Hematopoietic multipotent progenitor cell treated with erythropoietin and hydrocortisone succinate and interleukin-3 and kit ligand, for 17 days (in vitro differentiated cells): Measurements from ENCODE around the gene BAHCC1.
"Not testable (repeated sequence)": the region's sequence is repeated elsewhere in the genome, so short reads cannot be mapped to it uniquely, and the experiment has no call there.

ENCODE experiments used
- DNase-seq: peaks from one replicate; pipeline ENCODE4 v3.0.0-alpha.2; 2015; ENCODE audit warnings: low spot score

BAHCC1 gene

DNA sequence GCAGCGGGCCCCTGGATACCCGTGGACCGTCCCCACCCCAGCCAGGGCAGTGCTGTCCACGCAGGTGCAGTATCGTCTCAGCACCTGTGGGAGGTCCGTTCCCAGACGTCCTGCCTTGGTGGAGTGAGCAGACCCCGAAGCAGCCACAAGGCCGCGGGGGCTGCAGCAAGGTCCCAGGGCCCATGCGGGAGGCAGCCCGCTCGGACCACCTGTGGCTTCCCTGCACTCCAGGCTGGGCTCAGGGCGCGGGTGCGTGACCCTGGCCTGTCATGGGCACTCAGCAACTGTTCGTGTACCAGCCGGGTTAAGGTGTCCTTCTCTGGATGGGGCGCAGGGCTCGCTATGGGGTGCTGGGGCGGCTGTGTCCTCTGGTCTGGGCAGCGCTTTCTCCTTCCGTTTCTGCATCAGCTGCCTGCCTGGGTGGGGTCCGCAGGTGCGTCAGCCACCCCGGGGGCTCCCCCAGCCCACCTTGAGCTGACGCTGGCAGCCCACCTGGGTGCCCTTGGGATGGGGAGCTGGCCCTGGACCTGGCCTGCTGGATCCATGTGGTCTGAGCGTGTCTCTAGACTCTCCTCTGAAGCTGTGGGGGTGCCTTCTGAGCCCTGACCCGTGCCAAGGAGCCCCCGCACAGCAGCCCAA lies 18.4 kb downstream of the BAHCC1 start:
- DNase-seq, result no peak

DNA sequence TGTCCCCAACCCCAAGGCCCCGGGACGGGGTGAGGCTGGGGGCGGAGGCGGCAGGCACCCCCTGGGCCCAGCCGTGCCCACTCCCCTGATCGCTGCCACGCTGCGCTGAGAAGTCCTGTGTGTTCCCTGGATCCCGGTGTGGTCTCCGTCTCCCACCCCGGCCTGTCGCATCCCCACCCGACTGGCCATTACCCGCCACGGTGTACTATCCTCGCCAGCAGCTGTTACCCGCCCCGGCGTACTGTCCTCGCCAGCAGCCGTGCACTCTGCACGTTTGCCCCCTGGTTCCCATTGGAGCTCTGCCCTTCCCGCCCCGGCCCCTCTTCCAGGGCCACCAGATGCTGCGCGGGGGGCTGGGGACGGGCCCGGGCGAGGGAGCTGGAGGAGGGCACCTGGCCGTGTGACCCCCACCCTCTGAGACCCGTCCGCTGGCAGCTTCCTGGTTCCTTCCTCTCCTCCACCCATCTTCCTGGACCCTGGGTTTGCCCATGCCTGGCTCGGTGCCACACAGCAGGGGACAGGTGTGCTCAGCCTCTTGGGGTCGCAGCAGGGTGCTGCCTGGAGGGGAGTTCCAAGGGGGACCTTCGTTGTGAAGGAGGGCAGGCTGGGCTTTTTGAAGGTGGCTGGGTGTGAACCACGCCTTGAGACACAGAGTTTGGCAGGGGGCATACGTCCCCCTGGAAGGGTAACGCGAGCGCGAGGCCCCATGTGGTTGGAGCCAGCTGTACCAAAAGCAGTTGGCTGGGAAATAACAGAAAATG lies 19.7 kb downstream of the BAHCC1 start:
- no peak for DNase-seq

- DNase-seq, result no peak
Measured at GRCh38 chr17:81415681-81416080, 20.4 kb downstream of the BAHCC1 start.

DNA sequence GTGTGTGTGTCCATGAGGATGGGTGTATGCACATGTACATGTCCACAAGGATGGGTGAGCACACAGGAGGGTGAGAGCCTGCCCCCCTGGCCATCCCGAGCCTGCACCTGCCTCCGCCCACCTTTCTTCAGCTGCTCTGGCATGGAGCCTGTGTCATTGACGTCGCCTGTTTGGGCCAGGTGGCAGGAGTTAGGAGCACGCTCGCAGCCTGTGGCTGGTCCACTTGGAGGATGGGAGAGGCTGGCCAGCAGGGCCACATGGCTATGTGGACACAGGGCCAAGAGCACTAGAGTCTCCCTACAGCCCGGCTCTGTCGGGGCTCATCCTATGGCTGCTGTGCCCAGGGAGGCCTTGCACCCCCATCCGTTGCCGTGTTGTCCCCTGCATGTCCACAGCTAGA lies 21.4 kb downstream of the BAHCC1 start:
- DNase-seq, result no peak

GRCh38 chr17:81417049-81417878 lies 22.0 kb downstream of the BAHCC1 start:
- DNase-seq, result no peak

- DNase-seq, result no peak
Measured at GRCh38 chr17:81417879-81418709, 22.8 kb downstream of the BAHCC1 start.

- no peak for DNase-seq
Measured at GRCh38 chr17:81418710-81419318, 23.6 kb downstream of the BAHCC1 start.

- DNase-seq, result no peak
Measured at GRCh38 chr17:81419319-81419885, 24.1 kb downstream of the BAHCC1 start.

DNA sequence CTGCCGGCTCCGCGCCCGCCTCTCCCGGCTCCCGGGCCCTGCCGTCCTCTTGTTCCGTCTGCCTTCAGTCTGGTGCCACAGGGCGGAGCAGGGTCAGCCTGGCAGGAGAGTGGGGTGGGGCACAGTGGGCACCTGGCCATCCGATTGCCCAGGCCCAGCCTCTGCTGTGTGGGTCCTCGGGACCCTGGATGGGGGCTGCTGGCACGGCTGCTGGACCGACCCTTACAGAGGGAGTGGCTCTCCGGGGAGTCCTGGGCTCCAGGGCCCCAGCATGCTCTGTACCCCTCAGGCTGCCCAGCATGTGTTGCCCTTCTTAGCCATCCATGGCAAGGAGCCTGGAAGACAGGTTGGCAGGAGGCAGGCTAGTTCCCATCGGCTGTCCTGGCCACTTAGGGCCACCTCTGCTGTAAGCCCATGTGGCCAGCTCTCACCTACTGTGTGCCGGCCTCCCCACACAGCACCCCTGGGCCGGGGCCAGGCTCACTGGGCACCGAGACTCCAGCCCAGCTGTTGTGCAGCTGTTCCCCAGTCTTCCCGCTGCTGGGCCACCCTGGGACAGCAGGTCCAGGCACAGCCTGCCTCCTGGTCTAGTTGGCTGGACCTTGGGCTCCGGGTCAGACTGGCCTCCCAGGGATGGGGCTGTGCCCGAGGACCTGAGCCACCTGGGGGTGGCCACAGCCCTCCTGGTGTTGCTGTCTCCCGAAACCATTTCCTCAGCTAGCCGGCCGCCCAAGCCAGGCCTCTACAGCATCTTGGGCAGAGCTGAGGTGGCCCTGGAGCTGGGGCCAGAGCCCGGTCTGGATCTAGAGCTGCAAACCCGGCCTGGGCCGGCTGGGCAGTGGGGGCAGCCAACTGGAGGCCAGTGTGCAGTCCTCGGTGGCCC lies 24.9 kb downstream of the BAHCC1 start:
- no peak for DNase-seq

DNA sequence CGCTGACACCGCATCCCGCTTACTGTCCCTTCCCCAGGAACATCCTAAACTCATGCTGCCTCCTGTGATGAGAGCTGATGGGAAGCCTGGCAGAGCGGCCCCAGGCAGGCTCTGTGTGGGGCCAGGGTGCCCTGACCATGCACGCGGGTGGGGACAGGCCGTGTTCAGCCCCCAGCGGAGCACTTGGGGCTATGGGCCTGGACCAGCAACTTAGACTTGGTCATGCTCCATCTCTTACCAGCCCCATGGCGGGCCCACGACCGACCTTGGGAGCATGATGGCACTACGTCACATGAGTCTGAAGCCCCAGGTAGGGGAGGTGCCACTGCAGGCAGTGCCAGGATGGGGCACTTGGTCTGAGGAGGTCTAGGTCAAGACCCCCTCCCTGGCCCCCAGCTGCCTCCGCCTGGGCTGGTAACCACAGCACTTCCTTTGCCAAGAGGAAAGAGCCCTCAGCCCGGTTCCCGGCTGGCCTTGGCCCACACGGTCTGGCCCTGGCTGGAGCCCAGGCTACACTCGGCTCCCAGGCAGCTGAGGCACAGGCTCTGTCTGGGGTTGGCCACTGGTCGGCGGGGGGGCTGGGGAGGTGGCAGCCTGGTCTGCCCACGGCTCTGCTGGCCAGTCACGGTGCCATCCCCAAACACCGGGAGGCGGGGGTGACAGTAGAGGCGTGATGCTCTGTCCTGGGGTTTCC lies 25.7 kb downstream of the BAHCC1 start:
- DNase-seq, result no peak

DNA sequence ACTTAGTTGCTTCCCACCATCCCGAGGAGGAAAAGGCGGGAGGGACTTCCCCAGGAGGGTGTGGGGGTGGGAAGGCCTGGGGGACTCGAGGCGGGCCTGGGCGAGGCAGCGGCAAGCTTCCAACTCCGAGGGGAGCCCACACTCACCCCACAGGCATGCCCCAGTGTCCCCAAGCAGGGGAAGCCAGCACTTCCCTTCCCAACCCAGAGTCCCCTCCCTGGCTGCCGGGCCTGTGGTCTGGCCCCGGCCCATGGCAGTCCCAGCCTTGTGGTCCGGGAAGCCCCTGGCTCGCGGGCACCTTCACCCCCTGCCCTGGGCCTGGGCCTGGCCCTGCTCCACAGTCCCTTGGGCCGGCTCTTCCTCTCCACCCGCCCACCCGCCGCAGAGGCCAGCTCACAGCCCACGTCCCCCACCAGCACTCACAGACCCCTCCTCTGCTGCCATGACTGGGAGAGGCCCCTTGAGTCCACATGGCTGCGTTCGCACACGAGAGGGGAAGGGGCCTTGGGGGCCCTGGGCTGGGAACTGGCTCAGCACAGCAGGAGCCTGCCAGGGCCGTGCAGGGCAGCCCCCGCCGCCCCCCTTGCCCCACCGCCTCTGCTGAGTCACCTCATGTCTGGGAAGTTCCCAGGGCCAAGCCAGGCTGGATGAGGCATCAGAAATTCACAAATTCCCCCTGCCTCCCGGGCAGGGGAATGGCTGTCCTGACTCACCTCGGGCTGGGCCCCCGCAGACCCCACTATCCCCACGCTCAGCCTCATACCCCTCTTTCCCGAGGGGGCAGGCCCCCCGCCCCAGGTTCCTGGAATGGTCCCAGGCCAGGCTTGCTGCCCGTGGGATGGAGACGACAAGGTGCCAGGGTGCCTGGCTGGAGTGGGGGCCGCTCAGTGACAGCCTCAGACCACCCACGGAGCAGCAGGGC lies 27.8 kb downstream of the BAHCC1 start:
- DNase-seq, result no peak

DNA sequence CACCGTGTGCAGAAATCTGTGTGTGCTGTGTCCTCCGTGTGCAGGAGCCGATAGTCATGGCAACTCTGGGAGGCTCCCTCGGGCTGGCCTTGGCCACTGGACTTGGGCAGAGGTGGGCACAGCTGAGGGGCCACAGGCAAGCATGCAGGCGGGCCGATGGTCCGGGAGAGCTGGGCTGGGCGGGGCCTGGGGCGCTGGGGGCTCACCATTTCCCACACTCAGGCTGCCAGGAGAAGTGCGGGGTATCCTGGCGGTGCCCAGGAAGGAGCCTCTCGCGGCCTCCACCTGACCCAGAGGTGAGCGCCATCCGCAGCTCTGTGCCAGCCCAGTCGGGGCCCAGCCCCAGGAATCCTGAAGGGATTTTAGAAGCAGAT lies 28.4 kb downstream of the BAHCC1 start:
- DNase-seq, result no peak

- no peak for DNase-seq
Measured at GRCh38 chr17:81424151-81425017, 29.1 kb downstream of the BAHCC1 start.

DNA sequence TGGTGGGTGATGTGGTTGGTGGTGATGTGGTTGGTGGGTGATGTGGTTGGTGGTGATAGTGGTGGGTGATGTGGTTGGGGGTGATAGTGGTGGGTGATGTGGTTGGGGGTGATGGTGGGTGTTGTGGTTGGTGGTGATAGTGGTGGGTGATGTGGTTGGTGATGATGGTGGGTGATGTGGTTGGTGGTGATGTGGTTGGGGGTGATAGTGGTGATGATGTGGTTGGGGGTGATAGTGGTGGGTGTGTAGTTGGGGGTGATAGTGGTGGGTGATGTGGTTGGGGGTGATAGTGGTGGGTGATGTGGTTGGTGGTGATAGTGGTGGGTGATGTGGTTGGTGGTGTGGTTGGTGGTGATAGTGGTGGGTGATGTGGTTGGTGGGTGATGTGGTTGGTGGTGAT lies 29.8 kb downstream of the BAHCC1 start:
- DNase-seq, result not testable (repeated sequence)

GRCh38 chr17:81425716-81426392 lies 30.6 kb downstream of the BAHCC1 start:
- not testable (repeated sequence) for DNase-seq

GRCh38 chr17:81426393-81427172 lies 31.3 kb downstream of the BAHCC1 start:
- no peak for DNase-seq
